Measurements from ENCODE around the gene GPR37L1.

The GPR37L1 gene

GRCh38 chr1:202124142-202124541, 1.4 kb downstream of the GPR37L1 start:
- Histone ChIP-seq H3K4me1 (ENCODE audit: low read length) (no peaks in the 10 kb centered on the region), H3K4me2 (ENCODE audit: low read depth, low read length) (no peak overlapping the region), H3K27ac (ENCODE audit: low read length) (no peak overlapping the region), H2AFZ (ENCODE audit: low read length) (no peak overlapping the region), H3K36me3 (replicated peaks; ENCODE audit: insufficient read depth, low read length) (no peaks in the 10 kb centered on the region), H4K20me1 (ENCODE audit: insufficient read depth, low read length) (no peaks in the 10 kb centered on the region), H3K9ac (ENCODE audit: low read length) (no peak overlapping the region), H3F3A (ENCODE audit: insufficient read depth, low read length) (no peaks in the 10 kb centered on the region), H3K4me3 (ENCODE audit: low read length) (no peak overlapping the region), H3K9me2 (replicated peaks; ENCODE audit: insufficient read depth, low read length) (no peaks in the 10 kb centered on the region), H3K79me2 (ENCODE audit: low read length) (no peaks in the 10 kb centered on the region), H3K27me3 (replicated peaks; ENCODE audit: insufficient read depth, low read length) (peaks cover 29% of the 10 kb centered on the region), H3K9me3 (replicated peaks; ENCODE audit: insufficient read depth, low read length) (no peaks in the 10 kb centered on the region)
- TF ChIP-seq EZH2phosphoT487 (IDR thresholded peaks at IDR 0.05; ENCODE audit: low read length) = no peak
- no peak for DNase-seq

GRCh38 chr1:202125611-202126010, 2.9 kb downstream of the GPR37L1 start:
- no peaks in the 10 kb centered on the region for H4K20me1 ChIP-seq (ENCODE audit: insufficient read depth, low read length)
- H3K9me2 ChIP-seq (replicated peaks; ENCODE audit: insufficient read depth, low read length) = no peaks in the 10 kb centered on the region
- no peak overlapping the region for H3K9ac ChIP-seq (ENCODE audit: low read length)
- no peaks in the 10 kb centered on the region for H3F3A ChIP-seq (ENCODE audit: insufficient read depth, low read length)
- H3K27me3 ChIP-seq (replicated peaks; ENCODE audit: insufficient read depth, low read length) = peaks cover 29% of the 10 kb centered on the region
- no peaks in the 10 kb centered on the region for H3K79me2 ChIP-seq (ENCODE audit: low read length)
- no peak for TF ChIP-seq CTCF (IDR thresholded peaks at IDR 0.05; ENCODE audit: low read length)
- no peak for TF ChIP-seq EZH2 (optimal IDR thresholded peaks at IDR 0.05; ENCODE audit: low read depth, low read length)
- no peak for TF ChIP-seq EZH2phosphoT487 (IDR thresholded peaks at IDR 0.05; ENCODE audit: low read length)
- H2AFZ ChIP-seq (ENCODE audit: low read length) = no peak overlapping the region
- no peak overlapping the region for H3K4me3 ChIP-seq (ENCODE audit: low read length)
- H3K4me1 ChIP-seq (ENCODE audit: low read length) = no peaks in the 10 kb centered on the region
- H3K36me3 ChIP-seq (replicated peaks; ENCODE audit: insufficient read depth, low read length) = no peaks in the 10 kb centered on the region
- H3K9me3 ChIP-seq (replicated peaks; ENCODE audit: insufficient read depth, low read length) = no peaks in the 10 kb centered on the region
- H3K4me2 ChIP-seq (ENCODE audit: low read depth, low read length) = no peak overlapping the region
- H3K27ac ChIP-seq (ENCODE audit: low read length) = no peak overlapping the region
- no peak for DNase-seq

- no peak for TF ChIP-seq EZH2 (optimal IDR thresholded peaks at IDR 0.05; ENCODE audit: low read depth, low read length)
- no peaks in the 10 kb centered on the region for H3K79me2 ChIP-seq (ENCODE audit: low read length)
- no peak overlapping the region for H3K9ac ChIP-seq (ENCODE audit: low read length)
- H3K4me3 ChIP-seq (ENCODE audit: low read length) = no peak overlapping the region
- H2AFZ ChIP-seq (ENCODE audit: low read length) = no peak overlapping the region
- DNase-seq = no peak
- no peaks in the 10 kb centered on the region for H3K9me2 ChIP-seq (replicated peaks; ENCODE audit: insufficient read depth, low read length)
- peaks cover 29% of the 10 kb centered on the region for H3K27me3 ChIP-seq (replicated peaks; ENCODE audit: insufficient read depth, low read length)
- no peaks in the 10 kb centered on the region for H3K9me3 ChIP-seq (replicated peaks; ENCODE audit: insufficient read depth, low read length)
- no peaks in the 10 kb centered on the region for H4K20me1 ChIP-seq (ENCODE audit: insufficient read depth, low read length)
- H3F3A ChIP-seq (ENCODE audit: insufficient read depth, low read length) = no peaks in the 10 kb centered on the region
- H3K4me2 ChIP-seq (ENCODE audit: low read depth, low read length) = no peak overlapping the region
- no peak overlapping the region for H3K27ac ChIP-seq (ENCODE audit: low read length)
- H3K36me3 ChIP-seq (replicated peaks; ENCODE audit: insufficient read depth, low read length) = no peaks in the 10 kb centered on the region
- no peaks in the 10 kb centered on the region for H3K4me1 ChIP-seq (ENCODE audit: low read length)
These were observed 3.7 kb downstream of the GPR37L1 start for GRCh38 chr1:202126426-202126825.

GRCh38 chr1:202127061-202127460, 4.3 kb downstream of the GPR37L1 start:
- Histone ChIP-seq H3K27me3 (replicated peaks; ENCODE audit: insufficient read depth, low read length) (peaks cover 29% of the 10 kb centered on the region), H3K4me2 (ENCODE audit: low read depth, low read length) (no peak overlapping the region), H3K4me1 (ENCODE audit: low read length) (no peaks in the 10 kb centered on the region), H3K27ac (ENCODE audit: low read length) (no peak overlapping the region), H3K9me2 (replicated peaks; ENCODE audit: insufficient read depth, low read length) (no peaks in the 10 kb centered on the region), H4K20me1 (ENCODE audit: insufficient read depth, low read length) (no peaks in the 10 kb centered on the region), H3K79me2 (ENCODE audit: low read length) (no peaks in the 10 kb centered on the region), H3F3A (ENCODE audit: insufficient read depth, low read length) (no peaks in the 10 kb centered on the region), H3K9ac (ENCODE audit: low read length) (no peak overlapping the region), H3K9me3 (replicated peaks; ENCODE audit: insufficient read depth, low read length) (no peaks in the 10 kb centered on the region), H3K4me3 (ENCODE audit: low read length) (no peak overlapping the region), H3K36me3 (replicated peaks; ENCODE audit: insufficient read depth, low read length) (no peaks in the 10 kb centered on the region), H2AFZ (ENCODE audit: low read length) (no peak overlapping the region)
- DNase-seq = no peak
- TF ChIP-seq CTCF (IDR thresholded peaks at IDR 0.05; ENCODE audit: low read length) = no peak
- no peak for TF ChIP-seq EZH2phosphoT487 (IDR thresholded peaks at IDR 0.05; ENCODE audit: low read length)
- no peak for TF ChIP-seq EZH2 (optimal IDR thresholded peaks at IDR 0.05; ENCODE audit: low read depth, low read length)
